H9 (cell line): ENCODE data around the gene NLRC3. TPM values are rescaled to one million over a fixed set of nuclear protein-coding genes. Genes with fewer than 3 reads are reported as not detected.

Source experiments
- DNase-seq: peaks from one replicate; pipeline ENCODE4 v3.0.0-alpha.2; 2017
- H2AFZ ChIP-seq: one replicate; pipeline ENCODE4 v1.6.1; 2013; ENCODE audit warnings: mild to moderate bottlenecking, low read length, control low read depth, moderate library complexity
- H2AK5ac ChIP-seq: 2 replicates; pipeline ENCODE4 v1.6.1; 2013; ENCODE audit warnings: low read length, control low read depth, mixed read lengths; ENCODE audit not compliant: insufficient read length
- H2BK120ac ChIP-seq: one replicate; pipeline ENCODE4 v1.6.1; 2013; ENCODE audit warnings: low read depth, mild to moderate bottlenecking, low read length, control low read depth, inconsistent platforms; ENCODE audit not compliant: poor library complexity, severe bottlenecking
- H2BK12ac ChIP-seq: 2 replicates; pipeline ENCODE4 v1.6.1; 2013; ENCODE audit warnings: low read length, control low read depth, mixed read lengths, low read depth; ENCODE audit not compliant: insufficient read length
- H2BK15ac ChIP-seq: 2 replicates; pipeline ENCODE4 v1.6.1; 2013; ENCODE audit warnings: low read depth, low read length, control low read depth
- H2BK20ac ChIP-seq: one replicate; pipeline ENCODE4 v1.6.1; 2013; ENCODE audit warnings: low read depth, mild to moderate bottlenecking, low read length, control low read depth, inconsistent platforms; ENCODE audit not compliant: poor library complexity, severe bottlenecking
- H2BK5ac ChIP-seq: 2 replicates; pipeline ENCODE4 v1.6.1; 2013; ENCODE audit warnings: low read length, control low read depth, mixed read lengths; ENCODE audit not compliant: insufficient read length
- H3K14ac ChIP-seq: 2 replicates; pipeline ENCODE4 v1.6.1; 2013; ENCODE audit warnings: low read length, control low read depth; ENCODE audit not compliant: insufficient read depth
- H3K18ac ChIP-seq: 2 replicates; pipeline ENCODE4 v1.6.1; 2013; ENCODE audit warnings: low read depth, mild to moderate bottlenecking, mixed read lengths, low read length, control low read depth; ENCODE audit not compliant: insufficient read length
- H3K23ac ChIP-seq: 2 replicates; pipeline ENCODE4 v1.6.1; 2013; ENCODE audit warnings: low read length, control low read depth, mixed read lengths, low read depth; ENCODE audit not compliant: insufficient read length
- H3K23me2 ChIP-seq: 2 replicates; pipeline ENCODE4 v1.6.1; 2013; ENCODE audit warnings: low read depth, mild to moderate bottlenecking, mixed read lengths, low read length, control low read depth; ENCODE audit not compliant: insufficient read length, poor library complexity, severe bottlenecking
- H3K27ac ChIP-seq: 2 replicates; pipeline ENCODE4 v1.5.1; 2013; ENCODE audit warnings: low read length, control low read depth, mixed read lengths, low read depth; ENCODE audit not compliant: insufficient read length
- H3K27me3 ChIP-seq: 2 replicates; pipeline ENCODE4 v1.6.1; 2013; ENCODE audit warnings: low read length, control low read depth, inconsistent platforms; ENCODE audit not compliant: insufficient read depth
- H3K4ac ChIP-seq: 2 replicates; pipeline ENCODE4 v1.6.1; 2013; ENCODE audit warnings: low read depth, mild to moderate bottlenecking, control low read depth, inconsistent platforms, low read length, moderate library complexity
- H3K4me1 ChIP-seq: 2 replicates; pipeline ENCODE4 v1.6.1; 2013; ENCODE audit warnings: low read length, control low read depth, inconsistent platforms; ENCODE audit not compliant: insufficient read depth
- H3K4me2 ChIP-seq: 2 replicates; pipeline ENCODE4 v1.6.1; 2013; ENCODE audit warnings: low read length, control low read depth, mixed read lengths; ENCODE audit not compliant: insufficient read length, insufficient read depth
- H3K56ac ChIP-seq: 2 replicates; pipeline ENCODE4 v1.6.1; 2013; ENCODE audit warnings: low read depth, mild to moderate bottlenecking, mixed read lengths, low read length, control low read depth; ENCODE audit not compliant: insufficient read length
- H3K79me1 ChIP-seq: 2 replicates; pipeline ENCODE4 v1.6.1; 2013; ENCODE audit warnings: low read depth, mild to moderate bottlenecking, moderate library complexity, low read length, control low read depth, inconsistent platforms; ENCODE audit not compliant: insufficient read depth, poor library complexity, severe bottlenecking
- H3K79me2 ChIP-seq: 2 replicates; pipeline ENCODE4 v1.6.1; 2013; ENCODE audit warnings: low read length, control low read depth, inconsistent platforms; ENCODE audit not compliant: insufficient read depth
- H3K9ac ChIP-seq: 2 replicates; pipeline ENCODE4 v1.6.1; 2013; ENCODE audit warnings: low read length, control low read depth, mixed read lengths; ENCODE audit not compliant: insufficient read length; ENCODE audit errors: extremely low read depth
- H3K9me3 ChIP-seq: one replicate; pipeline ENCODE4 v1.6.1; 2013; ENCODE audit warnings: low read depth, low read length, inconsistent platforms; ENCODE audit not compliant: control insufficient read depth
- H3T11ph ChIP-seq: one replicate; pipeline ENCODE4 v1.6.1; 2013; ENCODE audit warnings: mild to moderate bottlenecking, low read length, control low read depth, inconsistent platforms
- H4K20me1 ChIP-seq: one replicate; pipeline ENCODE4 v1.6.1; 2013; ENCODE audit not compliant: control insufficient read depth, insufficient read length, insufficient read depth
- H4K5ac ChIP-seq: 2 replicates; pipeline ENCODE4 v1.6.1; 2013; ENCODE audit warnings: low read depth, mild to moderate bottlenecking, mixed read lengths, low read length, control low read depth; ENCODE audit not compliant: insufficient read length
- H4K8ac ChIP-seq: replicated peaks from 2 replicates; pipeline ENCODE4 v1.6.1; 2013; ENCODE audit warnings: low read length, control low read depth, mixed read lengths, low read depth; ENCODE audit not compliant: insufficient read length
- H4K91ac ChIP-seq: 2 replicates; pipeline ENCODE4 v1.6.1; 2013; ENCODE audit warnings: low read depth, mild to moderate bottlenecking, moderate library complexity, mixed read lengths, low read length, control low read depth; ENCODE audit not compliant: insufficient read length
- H3K27ac Mint-ChIP-seq, 3 experiments: 2 replicates in 2 of 3; 3 replicates in 1 of 3; pipeline ENCODE4 v1.8.0; 2020 to 2021; ENCODE audit warnings: mixed read lengths in 3 of 3, mild to moderate bottlenecking in 1 of 3, moderate library complexity in 1 of 3
- H3K27me3 Mint-ChIP-seq: 2 replicates; pipeline ENCODE4 v1.8.0; 2021; ENCODE audit warnings: low read depth, mild to moderate bottlenecking, moderate library complexity, mixed read lengths
- H3K36me3 Mint-ChIP-seq, 3 experiments: 2 replicates in 2 of 3; 3 replicates in 1 of 3; pipeline ENCODE4 v1.8.0; 2020 to 2021; ENCODE audit warnings: low read depth in 3 of 3, mixed read lengths in 3 of 3; ENCODE audit not compliant: insufficient read depth in 1 of 3
- H3K4me1 Mint-ChIP-seq, 2 experiments: 2 replicates each; pipeline ENCODE4 v1.8.0; 2020; ENCODE audit warnings: mixed read lengths in 2 of 2
- H3K4me3 Mint-ChIP-seq, 2 experiments: 2 replicates in 1 of 2; 3 replicates in 1 of 2; pipeline ENCODE4 v1.8.0; 2020 to 2021; ENCODE audit warnings: mild to moderate bottlenecking in 2 of 2, mixed read lengths in 2 of 2, moderate library complexity in 1 of 2
- H3K9me3 Mint-ChIP-seq, 2 experiments: 2 replicates in 1 of 2; 3 replicates in 1 of 2; pipeline ENCODE4 v1.8.0; 2020; ENCODE audit warnings: mild to moderate bottlenecking in 2 of 2, mixed read lengths in 2 of 2, moderate library complexity in 1 of 2
- CTCF ChIP-seq: fragments of 200-600 bp; sonication (generic); conservative IDR thresholded peaks from 3 replicates; pipeline ENCODE4 v1.8.0; 2021; ENCODE audit warnings: antibody characterized with exemption, mild to moderate bottlenecking
- WGBS: extraction: QIAGEN DNeasy Blood & Tissue Kit; methylation state at CpG from one replicate; pipeline ENCODE4 v1.1.7; 2013; ENCODE audit warnings: missing lambda C conversion rate, low lambda C conversion rate, mixed read lengths; ENCODE audit not compliant: insufficient read length; ENCODE audit errors: extremely low coverage; 5-methylcytosine and 5-hydroxymethylcytosine counted together
- total RNA-seq: library from RNA; stranded (reverse); gene quantifications from 2 replicates; pipeline ENCODE4 v1.2.1, GENCODE V29; 2021

The NLRC3 gene
- total RNA-seq, 1 experiment from 2014 or later: 0.44 TPM

GRCh38 chr16:3584412-3584811, 7.2 kb upstream of the NLRC3 start:
- H3K4me1 ChIP-seq: no peaks in the 10 kb centered on the region
- no peaks in the 10 kb centered on the region for H3K79me1 ChIP-seq
- TF ChIP-seq CTCF: no peak
- no peak overlapping the region for H3K14ac ChIP-seq
- no peak overlapping the region for H4K8ac ChIP-seq
- no peaks in the 10 kb centered on the region for H3K23me2 ChIP-seq
- Mint-ChIP-seq H3K27ac (no peak overlapping the region), H3K9me3 (no peaks in the 10 kb centered on the region), H3K36me3 (peaks cover 11 to 48% (median 46%) of the 10 kb centered on the region in 3 experiments; a peak in 6 of 7 replicates), H3K27me3 (no peaks in the 10 kb centered on the region), H3K4me1 (peaks cover 14 to 23% of the 10 kb centered on the region in 2 experiments), H3K4me3 (no peak overlapping the region)
- no peak overlapping the region for H4K91ac ChIP-seq
- H3K23ac ChIP-seq: no peak overlapping the region
- no peaks in the 10 kb centered on the region for H3K27me3 ChIP-seq
- H3T11ph ChIP-seq: no peak overlapping the region
- no peaks in the 10 kb centered on the region for H3K9me3 ChIP-seq
- H2BK5ac ChIP-seq: no peak overlapping the region
- H3K4ac ChIP-seq: no peak overlapping the region
- no peak overlapping the region for H3K27ac ChIP-seq
- WGBS: no CpG with 5 or more reads among the region's 8 CpGs
- H3K9ac ChIP-seq: no peak overlapping the region
- H2AFZ ChIP-seq: no peak overlapping the region
- H4K20me1 ChIP-seq: no peaks in the 10 kb centered on the region
- H2BK120ac ChIP-seq: no peak overlapping the region
- no peaks in the 10 kb centered on the region for H3K79me2 ChIP-seq
- no peak overlapping the region for H3K56ac ChIP-seq
- no peak for DNase-seq
- no peak overlapping the region for H2BK20ac ChIP-seq
- H2BK12ac ChIP-seq: no peak overlapping the region
- H4K5ac ChIP-seq: no peak overlapping the region
- H2BK15ac ChIP-seq: no peak overlapping the region
- no peak overlapping the region for H2AK5ac ChIP-seq
- no peak overlapping the region for H3K4me2 ChIP-seq
- H3K18ac ChIP-seq: no peak overlapping the region
